ENCODE data around the gene KRTCAP3. TPM values are rescaled to one million over a fixed set of nuclear protein-coding genes. Genes with fewer than 3 reads are reported as not detected.

KRTCAP3 gene
- total RNA-seq, 1 donor from 2014 or later = 1.4 TPM

GRCh38 chr2:27407798-27408491, 34.2 kb upstream of the KRTCAP3 start:
- H3K36me3 Mint-ChIP-seq (ENCODE audit: low read depth, unreplicated experiment) = peaks cover 2% of the 10 kb centered on the region
- peak; percentile 36 for DNase-seq (ENCODE audit: low read depth)
- Histone ChIP-seq H3K4me3 (ENCODE audit: insufficient read depth, low read depth, low read length) (peak overlapping the region; percentile 95), H2AFZ (ENCODE audit: low read depth, low read length) (no peak overlapping the region), H3K36me3 (ENCODE audit: insufficient read depth, low read length) (no peaks in the 10 kb centered on the region), H3K9me3 (ENCODE audit: insufficient read depth, low read depth, low read length) (no peaks in the 10 kb centered on the region), H3K4me1 (ENCODE audit: insufficient read depth, low read length) (peaks cover 13% of the 10 kb centered on the region), H3K79me2 (ENCODE audit: insufficient read depth, low read length) (peaks cover 65% of the 10 kb centered on the region), H3K9ac (ENCODE audit: low read length) (peak overlapping the region; percentile 96), H3K4me2 (ENCODE audit: low read length) (peak overlapping the region; percentile 97), H4K20me1 (ENCODE audit: insufficient read depth, low read length) (peaks cover 37% of the 10 kb centered on the region), H3K27ac (ENCODE audit: low read depth, low read length) (peak overlapping the region; percentile 80), H3K27me3 (ENCODE audit: insufficient read depth, low read length) (no peaks in the 10 kb centered on the region)
- FAIRE-seq = no peak
- peak overlapping the region; percentile 93 for H3K4me3 Mint-ChIP-seq (ENCODE audit: unreplicated experiment)
- H3K9me3 Mint-ChIP-seq (ENCODE audit: unreplicated experiment) = peaks cover 2% of the 10 kb centered on the region
- H3K27ac Mint-ChIP-seq (ENCODE audit: unreplicated experiment) = peak overlapping the region; percentile 82
- TF ChIP-seq, protein P1, sequence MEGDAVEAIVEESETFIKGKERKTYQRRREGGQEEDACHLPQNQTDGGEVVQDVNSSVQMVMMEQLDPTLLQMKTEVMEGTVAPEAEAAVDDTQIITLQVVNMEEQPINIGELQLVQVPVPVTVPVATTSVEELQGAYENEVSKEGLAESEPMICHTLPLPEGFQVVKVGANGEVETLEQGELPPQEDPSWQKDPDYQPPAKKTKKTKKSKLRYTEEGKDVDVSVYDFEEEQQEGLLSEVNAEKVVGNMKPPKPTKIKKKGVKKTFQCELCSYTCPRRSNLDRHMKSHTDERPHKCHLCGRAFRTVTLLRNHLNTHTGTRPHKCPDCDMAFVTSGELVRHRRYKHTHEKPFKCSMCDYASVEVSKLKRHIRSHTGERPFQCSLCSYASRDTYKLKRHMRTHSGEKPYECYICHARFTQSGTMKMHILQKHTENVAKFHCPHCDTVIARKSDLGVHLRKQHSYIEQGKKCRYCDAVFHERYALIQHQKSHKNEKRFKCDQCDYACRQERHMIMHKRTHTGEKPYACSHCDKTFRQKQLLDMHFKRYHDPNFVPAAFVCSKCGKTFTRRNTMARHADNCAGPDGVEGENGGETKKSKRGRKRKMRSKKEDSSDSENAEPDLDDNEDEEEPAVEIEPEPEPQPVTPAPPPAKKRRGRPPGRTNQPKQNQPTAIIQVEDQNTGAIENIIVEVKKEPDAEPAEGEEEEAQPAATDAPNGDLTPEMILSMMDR (IDR thresholded peaks at IDR 0.05; ENCODE audit: insufficient read depth, low read depth, low read length) = peak; percentile 45
- no peak for TF ChIP-seq EZH2 (IDR thresholded peaks at IDR 0.05; ENCODE audit: insufficient read depth, low read length)
- H3K27me3 Mint-ChIP-seq (ENCODE audit: low read depth, unreplicated experiment) = no peaks in the 10 kb centered on the region
- peaks cover 12% of the 10 kb centered on the region for H3K4me1 Mint-ChIP-seq (ENCODE audit: low read depth, unreplicated experiment)

GRCh38 chr2:27408601-27409320, 33.4 kb upstream of the KRTCAP3 start:
- H3K36me3 Mint-ChIP-seq (ENCODE audit: low read depth, unreplicated experiment) = peaks cover 2% of the 10 kb centered on the region
- Histone ChIP-seq H3K4me1 (ENCODE audit: insufficient read depth, low read length) (peaks cover 13% of the 10 kb centered on the region), H4K20me1 (ENCODE audit: insufficient read depth, low read length) (peaks cover 31% of the 10 kb centered on the region), H3K9me3 (ENCODE audit: insufficient read depth, low read depth, low read length) (no peaks in the 10 kb centered on the region), H3K27me3 (ENCODE audit: insufficient read depth, low read length) (no peaks in the 10 kb centered on the region), H2AFZ (ENCODE audit: low read depth, low read length) (peak overlapping the region; percentile 97), H3K9ac (ENCODE audit: low read length) (peak overlapping the region; percentile 96), H3K4me3 (ENCODE audit: insufficient read depth, low read depth, low read length) (peak overlapping the region; percentile 95), H3K79me2 (ENCODE audit: insufficient read depth, low read length) (peaks cover 57% of the 10 kb centered on the region), H3K36me3 (ENCODE audit: insufficient read depth, low read length) (no peaks in the 10 kb centered on the region), H3K27ac (ENCODE audit: low read depth, low read length) (peak overlapping the region; percentile 80), H3K4me2 (ENCODE audit: low read length) (peak overlapping the region; percentile 97)
- no peaks in the 10 kb centered on the region for H3K27me3 Mint-ChIP-seq (ENCODE audit: low read depth, unreplicated experiment)
- H3K4me3 Mint-ChIP-seq (ENCODE audit: unreplicated experiment) = peak overlapping the region; percentile 93
- peak overlapping the region; percentile 82 for H3K27ac Mint-ChIP-seq (ENCODE audit: unreplicated experiment)
- TF ChIP-seq, protein P1 (IDR thresholded peaks at IDR 0.05; ENCODE audit: insufficient read depth, low read depth, low read length) = no peak
- TF ChIP-seq EZH2 (IDR thresholded peaks at IDR 0.05; ENCODE audit: insufficient read depth, low read length) = no peak
- no peak for FAIRE-seq
- DNase-seq (ENCODE audit: low read depth) = no peak
- peaks cover 12% of the 10 kb centered on the region for H3K4me1 Mint-ChIP-seq (ENCODE audit: low read depth, unreplicated experiment)
- peaks cover 2% of the 10 kb centered on the region for H3K9me3 Mint-ChIP-seq (ENCODE audit: unreplicated experiment)
